Esophagus muscularis mucosa (tissue), 4 donors: ENCODE measurements around the gene PIM3. TPM values are rescaled to one million over a fixed set of nuclear protein-coding genes. Genes with fewer than 3 reads are reported as not detected.
"Not testable (repeated sequence)": the region's sequence is repeated elsewhere in the genome, so short reads cannot be mapped to it uniquely, and the experiment has no call there.

ENCODE experiments used
- DNase-seq: peaks from one replicate; pipeline ENCODE4 v3.0.0-alpha.2; 2017; ENCODE audit errors: extremely low spot score
- H3K27ac ChIP-seq, 4 donors: fragments of 200-600 bp; sonication (generic); replicated peaks in 1 of 4; 1 replicate in 3 of 4; 2 replicates in 1 of 4; pipeline ENCODE4 v1.5.1; 2016 to 2019; ENCODE audit warnings: mild to moderate bottlenecking in 1 of 4
- H3K27me3 ChIP-seq, 4 donors: fragments of 200-600 bp; sonication (generic); one replicate each; pipeline versions ENCODE4 v1.5.1 to v1.6.0; 2016 to 2019
- H3K36me3 ChIP-seq, 4 donors: fragments of 200-600 bp; sonication (generic); one replicate each; pipeline ENCODE4 v1.5.1; 2016 to 2019
- H3K4me1 ChIP-seq, 4 donors: fragments of 200-600 bp; sonication (generic); one replicate each; pipeline ENCODE4 v1.5.1; 2016 to 2019
- H3K4me3 ChIP-seq, 4 donors: fragments of 200-600 bp; sonication (generic); 1 replicate in 2 of 4; 2 replicates in 2 of 4; pipeline ENCODE4 v1.5.1; 2016 to 2019; ENCODE audit warnings: mild to moderate bottlenecking in 4 of 4, moderate library complexity in 1 of 4
- H3K9me3 ChIP-seq, 4 donors: fragments of 200-600 bp; sonication (generic); 1 replicate in 3 of 4; 2 replicates in 1 of 4; pipeline ENCODE4 v1.5.1; 2016 to 2019
- EP300 ChIP-seq: sonication (generic); formaldehyde crosslinking; IDR thresholded peaks from one replicate; pipeline ENCODE4 v1.6.1; 2017; ENCODE audit warnings: antibody characterized with exemption
- POLR2A ChIP-seq: fragments of 450-650 bp; IDR thresholded peaks from one replicate; pipeline ENCODE4 v1.6.1; 2017; ENCODE audit warnings: antibody characterized with exemption, moderate library complexity, mild to moderate bottlenecking, low read depth
- POLR2AphosphoS5 ChIP-seq, 2 donors: sonication (generic); formaldehyde crosslinking; IDR thresholded peaks; one replicate each; pipeline ENCODE4 v1.6.1; 2017; ENCODE audit warnings: antibody characterized with exemption in 2 of 2
- WGBS: methylation state at CpG from one replicate; pipeline ENCODE4 v1.1.5; 2018; 5-methylcytosine and 5-hydroxymethylcytosine counted together
- intact Hi-C: fragments of 100-400 bp; cut with DNase I; formaldehyde crosslinking; loops from one replicate; pipeline ENCODE4 v1.15.1; 2023
- total RNA-seq, 4 donors: library from RNA; depleted of rRNA; stranded (reverse); fragments of >200 nt; gene quantifications; one replicate each; pipeline versions ENCODE4 v1.1.0 to v1.2.1, GENCODE V29; 2016
- TF ChIP-seq, protein P1 (sequence below), 3 experiments: fragments of 200-600 bp in 2 of 3; fragments of 450-650 bp in 1 of 3; sonication (generic) in 2 of 3; IDR thresholded peaks; one replicate each; pipeline ENCODE4 v1.5.1; 2017 to 2019; ENCODE audit warnings: antibody characterized with exemption in 3 of 3, mild to moderate bottlenecking in 2 of 3, moderate library complexity in 1 of 3

The PIM3 gene
- total RNA-seq, 4 donors from 2014 or later: 36.1 to 106 (median 56.5) TPM

DNA sequence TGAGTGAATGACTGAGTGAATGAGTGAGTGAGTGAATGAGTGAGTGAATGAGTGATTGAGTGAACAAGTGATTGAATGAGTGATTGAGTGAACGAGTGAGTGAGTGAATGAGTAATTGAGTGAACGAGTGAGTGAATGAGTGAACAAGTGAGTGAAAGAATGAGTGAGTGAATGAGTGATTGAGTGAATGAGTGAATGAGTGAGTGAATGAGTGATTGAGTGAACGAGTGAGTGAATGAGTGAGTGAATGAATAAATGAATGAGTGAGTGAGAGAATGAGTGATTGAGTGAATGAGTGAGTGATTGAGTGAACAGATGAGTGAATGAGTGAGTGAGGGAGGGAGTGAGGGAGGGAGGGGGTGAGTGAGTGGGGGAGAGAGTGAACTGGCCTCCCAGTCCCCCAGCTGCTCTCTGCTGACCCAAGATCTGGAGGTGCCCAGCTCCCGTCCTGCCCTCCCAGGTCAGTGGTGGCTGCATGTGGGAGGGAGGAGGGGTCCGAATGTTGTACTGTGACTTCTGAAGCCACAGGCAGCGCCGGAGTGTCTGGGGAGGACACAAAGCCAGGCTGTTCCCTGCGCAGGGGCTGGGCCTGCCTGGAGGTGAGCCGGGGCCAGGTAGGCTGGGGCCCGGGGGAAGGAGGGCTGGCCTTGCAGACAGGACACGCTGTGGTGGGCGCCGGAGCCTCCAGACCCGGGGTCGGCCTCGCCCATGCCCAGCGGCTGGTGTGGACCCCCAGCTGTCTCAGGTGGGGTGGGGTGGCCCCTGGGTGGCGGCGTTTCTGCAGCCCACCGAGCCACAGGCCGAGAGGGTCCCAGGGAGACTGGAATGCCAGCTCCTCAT, 17.8 kb upstream of the PIM3 start:
- H3K4me3 ChIP-seq: no peak overlapping the region
- DNase-seq: no peak
- intact Hi-C loops: no loop called here
- H3K36me3 ChIP-seq: no peaks in the 10 kb centered on the region
- peaks cover 1 to 11% (median 6%) of the 10 kb centered on the region in 4 donors for H3K4me1 ChIP-seq
- 89% methylated on average over 18 of the region's 21 CpGs for WGBS
- TF ChIP-seq POLR2AphosphoS5 (IDR thresholded peaks at IDR 0.05) (no peak), POLR2A (no peak), EP300 (no peak)
- TF ChIP-seq, protein P1, sequence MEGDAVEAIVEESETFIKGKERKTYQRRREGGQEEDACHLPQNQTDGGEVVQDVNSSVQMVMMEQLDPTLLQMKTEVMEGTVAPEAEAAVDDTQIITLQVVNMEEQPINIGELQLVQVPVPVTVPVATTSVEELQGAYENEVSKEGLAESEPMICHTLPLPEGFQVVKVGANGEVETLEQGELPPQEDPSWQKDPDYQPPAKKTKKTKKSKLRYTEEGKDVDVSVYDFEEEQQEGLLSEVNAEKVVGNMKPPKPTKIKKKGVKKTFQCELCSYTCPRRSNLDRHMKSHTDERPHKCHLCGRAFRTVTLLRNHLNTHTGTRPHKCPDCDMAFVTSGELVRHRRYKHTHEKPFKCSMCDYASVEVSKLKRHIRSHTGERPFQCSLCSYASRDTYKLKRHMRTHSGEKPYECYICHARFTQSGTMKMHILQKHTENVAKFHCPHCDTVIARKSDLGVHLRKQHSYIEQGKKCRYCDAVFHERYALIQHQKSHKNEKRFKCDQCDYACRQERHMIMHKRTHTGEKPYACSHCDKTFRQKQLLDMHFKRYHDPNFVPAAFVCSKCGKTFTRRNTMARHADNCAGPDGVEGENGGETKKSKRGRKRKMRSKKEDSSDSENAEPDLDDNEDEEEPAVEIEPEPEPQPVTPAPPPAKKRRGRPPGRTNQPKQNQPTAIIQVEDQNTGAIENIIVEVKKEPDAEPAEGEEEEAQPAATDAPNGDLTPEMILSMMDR (IDR thresholded peaks at IDR 0.05): no peak
- H3K27ac ChIP-seq: no peak overlapping the region
- H3K27me3 ChIP-seq: no peaks in the 10 kb centered on the region
- H3K9me3 ChIP-seq: no peaks in the 10 kb centered on the region

DNA sequence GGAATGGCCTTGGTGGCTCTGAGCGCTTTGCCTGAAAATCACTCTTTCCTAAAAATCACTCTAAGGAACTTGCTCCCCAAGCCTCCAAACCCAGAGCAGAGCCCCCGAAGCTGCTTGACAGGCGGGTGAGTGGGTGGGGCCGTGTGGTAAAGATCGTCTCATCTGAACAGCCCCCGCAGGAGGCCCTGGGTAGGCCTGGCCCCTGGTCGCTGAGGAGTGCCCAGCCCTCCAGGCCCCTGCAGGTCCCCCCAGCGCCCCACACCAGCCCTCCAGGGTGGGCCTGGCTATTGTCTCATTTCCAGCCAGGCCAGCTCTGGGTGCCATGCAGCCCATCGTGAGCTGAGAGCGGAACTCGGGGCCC, 17.2 kb upstream of the PIM3 start:
- intact Hi-C loops: no loop called here
- Histone ChIP-seq H3K4me3 (no peak overlapping the region), H3K27me3 (no peaks in the 10 kb centered on the region), H3K36me3 (no peaks in the 10 kb centered on the region), H3K27ac (no peak overlapping the region), H3K4me1 (peaks cover 0 to 7% (median 3%) of the 10 kb centered on the region in 4 donors), H3K9me3 (no peaks in the 10 kb centered on the region)
- 65% methylated on average over 2 of the region's 11 CpGs for WGBS
- no peak for TF ChIP-seq POLR2AphosphoS5 (IDR thresholded peaks at IDR 0.05)
- TF ChIP-seq POLR2A: no peak
- TF ChIP-seq, protein P1 (IDR thresholded peaks at IDR 0.05): no peak
- no peak for TF ChIP-seq EP300
- no peak for DNase-seq

DNA sequence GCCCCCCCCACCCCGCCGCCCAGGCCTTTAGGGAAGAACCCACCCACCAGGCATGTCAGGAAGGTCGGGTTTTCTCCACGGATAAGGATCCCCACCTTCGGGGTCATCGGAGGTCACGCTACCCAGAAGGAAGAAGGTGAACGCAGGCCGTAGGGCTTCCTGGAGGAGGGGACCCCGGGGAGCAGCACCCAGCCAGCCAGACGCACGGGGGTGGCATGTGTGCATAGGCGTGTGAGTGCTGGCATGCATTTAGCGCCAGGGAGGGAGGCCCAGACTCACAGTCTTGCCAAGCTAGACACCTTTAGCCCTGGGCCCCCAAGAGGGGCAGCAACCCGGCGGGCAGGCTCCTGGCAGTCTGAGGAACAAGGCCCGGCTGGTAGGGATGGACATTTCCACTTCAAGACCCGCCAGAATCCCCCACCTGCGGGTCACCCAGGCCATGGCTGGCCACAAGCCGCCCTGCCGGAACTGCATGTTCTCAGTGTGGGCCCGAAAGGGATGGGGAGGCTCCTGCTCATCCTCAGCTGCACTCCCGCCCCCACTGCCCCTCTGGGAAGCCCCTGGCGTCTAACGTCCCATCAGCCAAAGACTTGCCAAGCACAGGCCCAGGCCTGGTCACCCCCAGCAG, 16.7 kb upstream of the PIM3 start:
- intact Hi-C loops: no loop called here
- H3K27ac ChIP-seq: no peak overlapping the region

DNA sequence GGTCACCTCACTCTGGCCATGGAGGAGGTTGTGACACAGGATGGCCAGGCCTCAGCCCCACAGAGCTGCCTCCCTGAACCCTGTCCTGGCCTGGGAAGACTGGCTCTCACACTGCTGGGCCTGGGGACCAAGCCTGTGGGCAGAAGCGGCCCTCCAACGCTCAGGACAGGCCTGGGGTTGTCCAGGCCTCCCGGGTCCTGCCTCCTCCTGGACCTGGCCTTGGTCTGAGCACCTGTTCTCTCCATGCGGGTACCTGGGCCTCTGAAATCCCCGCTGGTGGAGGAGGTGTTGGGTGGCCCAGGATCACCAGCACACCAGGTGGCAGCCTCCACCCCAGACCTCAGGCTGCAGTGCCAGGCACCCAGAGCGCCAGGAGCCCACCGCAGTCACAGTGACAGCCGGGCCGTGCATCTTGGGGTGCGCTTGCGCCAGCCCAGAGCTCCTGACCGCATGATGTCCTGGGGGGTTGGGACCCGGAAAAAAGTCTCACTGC, 16.1 kb upstream of the PIM3 start:
- TF ChIP-seq POLR2A (no peak), EP300 (no peak), POLR2AphosphoS5 (IDR thresholded peaks at IDR 0.05) (no peak)
- TF ChIP-seq, protein P1 (IDR thresholded peaks at IDR 0.05): no peak
- H3K36me3 ChIP-seq: no peaks in the 10 kb centered on the region
- WGBS: 99% methylated on average over 13 of the region's 13 CpGs
- H3K27ac ChIP-seq: no peak overlapping the region
- DNase-seq: no peak
- peaks cover 0 to 7% (median 0%) of the 10 kb centered on the region in 4 donors for H3K4me1 ChIP-seq
- H3K4me3 ChIP-seq: no peak overlapping the region
- intact Hi-C loops: no loop called here
- H3K9me3 ChIP-seq: no peaks in the 10 kb centered on the region
- H3K27me3 ChIP-seq: no peaks in the 10 kb centered on the region

More for the DNA sequence above, 16.7 kb upstream of the PIM3 start:
- TF ChIP-seq, protein P1 (IDR thresholded peaks at IDR 0.05): no peak
- no peak for TF ChIP-seq POLR2AphosphoS5 (IDR thresholded peaks at IDR 0.05)
- TF ChIP-seq EP300: no peak
- no peak for TF ChIP-seq POLR2A
- H3K27me3 ChIP-seq: no peaks in the 10 kb centered on the region
- no peaks in the 10 kb centered on the region for H3K9me3 ChIP-seq
- peaks cover 0 to 5% (median under 1%) of the 10 kb centered on the region in 4 donors for H3K4me1 ChIP-seq
- no peaks in the 10 kb centered on the region for H3K36me3 ChIP-seq
- WGBS: 98% methylated on average over 7 of the region's 25 CpGs
- DNase-seq: no peak
- H3K4me3 ChIP-seq: no peak overlapping the region

DNA sequence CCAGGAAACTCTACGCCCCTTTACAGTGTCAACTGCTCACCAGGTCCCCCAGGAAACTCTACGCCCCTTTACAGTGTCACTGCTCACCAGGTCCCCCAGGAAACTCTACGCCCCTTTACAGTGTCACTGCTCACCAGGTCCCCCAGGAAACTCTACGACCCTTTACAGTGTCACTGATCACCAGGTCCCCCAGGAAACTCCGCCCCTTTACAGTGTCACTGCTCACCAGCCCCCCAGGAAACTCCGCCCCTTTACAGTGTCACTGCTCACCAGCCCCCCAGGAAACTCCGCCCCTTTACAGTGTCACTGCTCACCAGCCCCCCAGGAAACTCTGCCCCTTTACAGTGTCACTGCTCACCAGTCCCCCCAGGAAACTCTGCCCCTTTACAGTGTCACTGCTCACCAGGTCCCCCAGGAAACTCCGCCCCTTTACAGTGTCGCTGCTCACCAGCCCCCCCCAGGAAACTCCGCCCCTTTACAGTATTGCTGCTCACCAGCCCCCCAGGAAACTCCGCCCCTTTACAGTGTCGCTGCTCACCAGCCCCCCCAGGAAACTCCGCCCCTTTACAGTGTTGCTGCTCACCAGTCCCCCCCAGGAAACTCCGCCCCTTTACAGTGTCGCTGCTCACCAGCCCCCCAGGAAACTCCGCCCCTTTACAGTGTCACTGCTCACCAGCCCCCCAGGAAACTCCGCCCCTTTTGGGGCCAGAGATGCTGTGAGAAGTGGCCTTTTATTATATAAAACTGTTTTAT, 15.4 kb upstream of the PIM3 start:
- H3K27me3 ChIP-seq, H3K27ac ChIP-seq, intact Hi-C loops, H3K9me3 ChIP-seq, H3K4me3 ChIP-seq, H3K4me1 ChIP-seq, DNase-seq, H3K36me3 ChIP-seq: not testable (repeated sequence)
- WGBS: 89% methylated on average over 15 of the region's 17 CpGs
